Neural progenitor cell (in vitro differentiated cells): ENCODE measurements around the gene CATSPERZ. TPM values are rescaled to one million over a fixed set of nuclear protein-coding genes. Genes with fewer than 3 reads are reported as not detected.

Experiments
- DNase-seq: peaks from one replicate; pipeline ENCODE4 v3.0.0-alpha.2; 2016; ENCODE audit warnings: low spot score
- H2AFZ ChIP-seq: fragments of 200-600 bp; sonication (generic); replicated peaks from 2 replicates; pipeline ENCODE4 v1.6.1; 2016; ENCODE audit warnings: antibody characterized with exemption
- H3F3A ChIP-seq: fragments of 200-600 bp; sonication (generic); 2 replicates; pipeline ENCODE4 v1.6.1; 2016; ENCODE audit warnings: antibody characterized with exemption, low read depth
- H3K27ac ChIP-seq: fragments of 200-600 bp; sonication (generic); 2 replicates; pipeline ENCODE4 v1.5.1; 2016; ENCODE audit warnings: mild to moderate bottlenecking
- H3K27me3 ChIP-seq: fragments of 200-600 bp; sonication (generic); 2 replicates; pipeline ENCODE4 v1.6.1; 2016; ENCODE audit warnings: mild to moderate bottlenecking, moderate library complexity
- H3K36me3 ChIP-seq: fragments of 200-600 bp; sonication (generic); 2 replicates; pipeline ENCODE4 v1.5.1; 2016
- H3K4me1 ChIP-seq: fragments of 200-600 bp; sonication (generic); 2 replicates; pipeline ENCODE4 v1.6.1; 2016; ENCODE audit warnings: mixed run types
- H3K4me2 ChIP-seq: fragments of 200-600 bp; sonication (generic); 2 replicates; pipeline ENCODE4 v1.6.1; 2016
- H3K4me3 ChIP-seq: fragments of 200-600 bp; sonication (generic); 2 replicates; pipeline ENCODE4 v1.5.1; 2016
- H3K79me2 ChIP-seq: fragments of 200-600 bp; sonication (generic); 2 replicates; pipeline ENCODE4 v1.6.1; 2016; ENCODE audit warnings: low read depth
- H3K9ac ChIP-seq: fragments of 200-600 bp; sonication (generic); 2 replicates; pipeline ENCODE4 v1.6.1; 2016
- H3K9me3 ChIP-seq: fragments of 200-600 bp; sonication (generic); 2 replicates; pipeline ENCODE4 v1.5.1; 2016; ENCODE audit warnings: low read depth
- H4K20me1 ChIP-seq: fragments of 200-600 bp; sonication (generic); 2 replicates; pipeline ENCODE4 v1.6.1; 2016; ENCODE audit warnings: low read depth
- H3K27ac Mint-ChIP-seq: 3 replicates; pipeline ENCODE4 v1.8.0; 2021; ENCODE audit warnings: mixed read lengths
- H3K27me3 Mint-ChIP-seq: 2 replicates; pipeline ENCODE4 v1.8.0; 2022; ENCODE audit warnings: low read depth, mild to moderate bottlenecking, inconsistent platforms, moderate library complexity, mixed read lengths; ENCODE audit not compliant: insufficient read depth
- H3K36me3 Mint-ChIP-seq: 3 replicates; pipeline ENCODE4 v1.8.0; 2021; ENCODE audit warnings: mixed read lengths
- H3K4me1 Mint-ChIP-seq: 3 replicates; pipeline ENCODE4 v1.8.0; 2021; ENCODE audit warnings: mixed read lengths
- H3K4me3 Mint-ChIP-seq: 3 replicates; pipeline ENCODE4 v1.8.0; 2021; ENCODE audit warnings: mild to moderate bottlenecking, moderate library complexity, mixed read lengths
- H3K9me3 Mint-ChIP-seq: 3 replicates; pipeline ENCODE4 v1.8.0; 2020; ENCODE audit warnings: mixed read lengths
- EZH2 ChIP-seq: fragments of 200-600 bp; sonication (generic); IDR thresholded peaks from 2 replicates; pipeline ENCODE4 v1.6.1; 2017; ENCODE audit warnings: antibody characterized with exemption, mild to moderate bottlenecking, moderate library complexity
- EZH2phosphoT487 ChIP-seq: fragments of 200-600 bp; sonication (generic); IDR thresholded peaks from 2 replicates; pipeline ENCODE4 v1.6.1; 2017; ENCODE audit warnings: antibody characterized with exemption
- total RNA-seq: library from RNA; depleted of rRNA; stranded (reverse); fragments of >200 nt; gene quantifications from 2 replicates; pipeline ENCODE4 v1.2.3, GENCODE V29; 2015; ENCODE audit warnings: low replicate concordance
- TF ChIP-seq, protein P1 (sequence below): fragments of 200-600 bp; sonication (generic); IDR thresholded peaks from 2 replicates; pipeline ENCODE4 v1.5.1; 2017; ENCODE audit warnings: antibody characterized with exemption, mild to moderate bottlenecking

CATSPERZ gene
- total RNA-seq, 1 donor from 2014 or later, result not detected

DNA sequence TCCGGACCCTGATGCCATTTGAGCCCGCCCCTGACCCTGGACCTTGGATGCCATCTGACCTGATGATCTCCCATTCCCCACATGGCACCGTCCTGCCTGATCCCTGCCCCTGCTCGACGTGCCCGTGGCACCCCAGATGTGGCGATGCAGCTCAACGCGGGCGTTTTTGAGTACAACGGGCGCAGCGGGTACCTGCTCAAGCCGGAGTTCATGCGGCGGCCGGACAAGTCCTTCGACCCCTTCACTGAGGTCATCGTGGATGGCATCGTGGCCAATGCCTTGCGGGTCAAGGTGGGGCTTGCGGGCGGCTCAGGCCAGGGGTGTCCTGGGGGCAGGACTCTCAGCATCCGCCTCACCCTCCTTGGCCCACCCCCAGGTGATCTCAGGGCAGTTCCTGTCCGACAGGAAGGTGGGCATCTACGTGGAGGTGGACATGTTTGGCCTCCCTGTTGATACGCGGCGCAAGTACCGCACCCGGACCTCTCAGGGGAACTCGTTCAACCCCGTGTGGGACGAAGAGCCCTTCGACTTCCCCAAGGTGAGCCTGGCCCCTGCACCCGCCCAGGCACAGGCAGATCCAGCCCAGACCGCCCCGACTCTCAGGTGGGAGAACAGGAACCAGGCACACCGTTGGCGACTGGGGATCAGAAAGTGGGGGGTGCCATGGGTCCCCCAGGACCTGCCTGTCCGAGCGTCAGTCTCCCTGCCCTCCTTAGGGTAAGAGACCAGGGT, 37.7 kb upstream of the CATSPERZ start:
- no peak for TF ChIP-seq EZH2
- TF ChIP-seq EZH2phosphoT487, result no peak
- TF ChIP-seq, protein P1, sequence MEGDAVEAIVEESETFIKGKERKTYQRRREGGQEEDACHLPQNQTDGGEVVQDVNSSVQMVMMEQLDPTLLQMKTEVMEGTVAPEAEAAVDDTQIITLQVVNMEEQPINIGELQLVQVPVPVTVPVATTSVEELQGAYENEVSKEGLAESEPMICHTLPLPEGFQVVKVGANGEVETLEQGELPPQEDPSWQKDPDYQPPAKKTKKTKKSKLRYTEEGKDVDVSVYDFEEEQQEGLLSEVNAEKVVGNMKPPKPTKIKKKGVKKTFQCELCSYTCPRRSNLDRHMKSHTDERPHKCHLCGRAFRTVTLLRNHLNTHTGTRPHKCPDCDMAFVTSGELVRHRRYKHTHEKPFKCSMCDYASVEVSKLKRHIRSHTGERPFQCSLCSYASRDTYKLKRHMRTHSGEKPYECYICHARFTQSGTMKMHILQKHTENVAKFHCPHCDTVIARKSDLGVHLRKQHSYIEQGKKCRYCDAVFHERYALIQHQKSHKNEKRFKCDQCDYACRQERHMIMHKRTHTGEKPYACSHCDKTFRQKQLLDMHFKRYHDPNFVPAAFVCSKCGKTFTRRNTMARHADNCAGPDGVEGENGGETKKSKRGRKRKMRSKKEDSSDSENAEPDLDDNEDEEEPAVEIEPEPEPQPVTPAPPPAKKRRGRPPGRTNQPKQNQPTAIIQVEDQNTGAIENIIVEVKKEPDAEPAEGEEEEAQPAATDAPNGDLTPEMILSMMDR, result no peak
- DNase-seq, result no peak
- Histone ChIP-seq H3K79me2 (no peaks in the 10 kb centered on the region), H3K27ac (no peak overlapping the region), H3K9me3 (no peaks in the 10 kb centered on the region), H4K20me1 (no peaks in the 10 kb centered on the region), H3K4me1 (no peaks in the 10 kb centered on the region), H3K9ac (no peak overlapping the region), H3F3A (no peaks in the 10 kb centered on the region), H3K4me3 (no peak overlapping the region), H3K4me2 (no peak overlapping the region), H3K36me3 (no peaks in the 10 kb centered on the region), H3K27me3 (no peaks in the 10 kb centered on the region), H2AFZ (no peak overlapping the region)
- H3K9me3 Mint-ChIP-seq, result no peaks in the 10 kb centered on the region
- H3K27me3 Mint-ChIP-seq, result peaks cover 12% of the 10 kb centered on the region
- H3K4me3 Mint-ChIP-seq, result no peak overlapping the region
- H3K36me3 Mint-ChIP-seq, result peaks cover 21% of the 10 kb centered on the region
- peaks cover 3% of the 10 kb centered on the region for H3K4me1 Mint-ChIP-seq
- H3K27ac Mint-ChIP-seq, result peak overlapping the region; percentile 46

DNA sequence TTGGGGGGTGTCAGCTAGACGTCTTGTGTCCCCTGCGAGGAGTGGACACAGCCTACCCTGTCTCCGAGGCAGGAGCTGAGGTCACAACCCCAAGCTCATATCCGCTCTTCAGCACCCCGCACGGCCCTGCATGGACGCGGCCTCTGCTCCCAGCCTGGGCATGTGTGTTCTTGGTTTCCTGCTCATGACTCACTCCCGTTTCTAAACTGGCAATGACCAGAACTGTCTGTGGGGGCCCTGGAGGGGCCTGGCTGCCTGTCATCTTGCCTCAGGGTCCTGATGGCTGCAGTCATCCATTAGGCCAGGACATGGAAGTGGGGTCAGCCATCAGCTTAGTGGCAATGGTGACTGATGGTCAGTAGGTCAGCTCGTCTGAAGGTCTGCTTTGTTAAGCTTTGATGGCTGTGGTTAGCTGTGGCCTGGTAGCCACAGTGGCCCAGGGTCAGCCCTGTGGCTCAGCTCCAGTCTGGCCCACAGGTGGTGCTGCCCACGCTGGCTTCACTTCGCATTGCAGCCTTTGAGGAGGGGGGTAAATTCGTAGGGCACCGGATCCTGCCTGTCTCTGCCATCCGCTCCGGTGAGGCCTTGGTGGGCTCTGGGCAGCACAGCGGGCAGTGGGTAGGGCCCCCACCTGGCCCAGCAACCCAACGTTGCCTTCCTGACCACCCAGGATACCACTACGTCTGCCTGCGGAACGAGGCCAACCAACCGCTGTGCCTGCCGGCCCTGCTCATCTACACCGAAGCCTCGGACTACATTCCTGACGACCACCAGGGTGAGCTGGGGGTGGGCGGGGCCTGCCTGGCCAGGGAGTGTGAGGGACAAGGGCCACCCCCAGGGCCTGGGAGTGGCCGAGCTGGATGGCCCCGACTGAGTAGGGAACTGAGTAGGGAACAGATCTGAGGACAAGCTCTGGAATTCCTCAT, 36.9 kb upstream of the CATSPERZ start:
- Histone ChIP-seq H2AFZ (no peak overlapping the region), H3K9ac (peak overlapping the region; percentile 38), H3K4me2 (no peak overlapping the region), H3K36me3 (no peaks in the 10 kb centered on the region), H3K4me3 (no peak overlapping the region), H3K9me3 (no peaks in the 10 kb centered on the region), H3K27me3 (no peaks in the 10 kb centered on the region), H3K79me2 (no peaks in the 10 kb centered on the region), H3K4me1 (no peaks in the 10 kb centered on the region), H3K27ac (no peak overlapping the region), H3F3A (peaks cover 6% of the 10 kb centered on the region), H4K20me1 (no peaks in the 10 kb centered on the region)
- H3K27me3 Mint-ChIP-seq, result peaks cover 9% of the 10 kb centered on the region
- peak overlapping the region; percentile 69 for H3K27ac Mint-ChIP-seq
- peak overlapping the region; percentile 67 for H3K4me3 Mint-ChIP-seq
- TF ChIP-seq EZH2phosphoT487 (no peak), EZH2 (no peak)
- TF ChIP-seq, protein P1, result peak; percentile 13
- H3K9me3 Mint-ChIP-seq, result no peaks in the 10 kb centered on the region
- DNase-seq, result peak; percentile 61
- H3K36me3 Mint-ChIP-seq, result peaks cover 18% of the 10 kb centered on the region
- peaks cover 11% of the 10 kb centered on the region for H3K4me1 Mint-ChIP-seq

DNA sequence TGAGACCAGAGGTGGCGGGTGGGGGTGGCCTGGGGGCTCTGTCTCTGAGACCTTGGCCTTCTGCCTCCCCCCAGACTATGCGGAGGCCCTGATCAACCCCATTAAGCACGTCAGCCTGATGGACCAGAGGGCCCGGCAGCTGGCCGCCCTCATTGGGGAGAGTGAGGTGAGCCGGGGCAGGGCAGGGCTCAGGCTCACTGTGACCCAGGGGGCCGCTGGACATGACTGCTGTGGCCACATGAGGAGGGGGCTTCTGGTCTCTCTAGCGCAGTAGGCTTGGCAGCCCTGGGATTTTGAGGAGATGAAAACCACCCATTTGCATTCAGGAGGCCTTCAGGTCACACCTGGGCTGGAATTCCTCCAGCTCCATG, 36.2 kb upstream of the CATSPERZ start:
- H3K79me2 ChIP-seq, result no peaks in the 10 kb centered on the region
- H3K27ac Mint-ChIP-seq, result no peak overlapping the region
- no peak overlapping the region for H3K4me3 Mint-ChIP-seq
- H3K27ac ChIP-seq, result no peak overlapping the region
- peaks cover 15% of the 10 kb centered on the region for H3K4me1 Mint-ChIP-seq
- no peaks in the 10 kb centered on the region for H3K36me3 ChIP-seq
- H3K36me3 Mint-ChIP-seq, result peaks cover 18% of the 10 kb centered on the region
- no peaks in the 10 kb centered on the region for H3K27me3 ChIP-seq
- H3K4me2 ChIP-seq, result no peak overlapping the region
- no peak overlapping the region for H3K4me3 ChIP-seq
- H3F3A ChIP-seq, result peaks cover 12% of the 10 kb centered on the region
- no peak for DNase-seq
- H3K9me3 ChIP-seq, result no peaks in the 10 kb centered on the region
- TF ChIP-seq EZH2phosphoT487 (no peak), EZH2 (no peak)
- TF ChIP-seq, protein P1, result no peak
- peaks cover 12% of the 10 kb centered on the region for H3K27me3 Mint-ChIP-seq
- H3K9ac ChIP-seq, result no peak overlapping the region
- peaks cover 4% of the 10 kb centered on the region for H4K20me1 ChIP-seq
- H3K9me3 Mint-ChIP-seq, result no peaks in the 10 kb centered on the region
- H2AFZ ChIP-seq, result no peak overlapping the region
- peaks cover 5% of the 10 kb centered on the region for H3K4me1 ChIP-seq
